ENCODE results near the gene ISM1.

ISM1 gene

DNA sequence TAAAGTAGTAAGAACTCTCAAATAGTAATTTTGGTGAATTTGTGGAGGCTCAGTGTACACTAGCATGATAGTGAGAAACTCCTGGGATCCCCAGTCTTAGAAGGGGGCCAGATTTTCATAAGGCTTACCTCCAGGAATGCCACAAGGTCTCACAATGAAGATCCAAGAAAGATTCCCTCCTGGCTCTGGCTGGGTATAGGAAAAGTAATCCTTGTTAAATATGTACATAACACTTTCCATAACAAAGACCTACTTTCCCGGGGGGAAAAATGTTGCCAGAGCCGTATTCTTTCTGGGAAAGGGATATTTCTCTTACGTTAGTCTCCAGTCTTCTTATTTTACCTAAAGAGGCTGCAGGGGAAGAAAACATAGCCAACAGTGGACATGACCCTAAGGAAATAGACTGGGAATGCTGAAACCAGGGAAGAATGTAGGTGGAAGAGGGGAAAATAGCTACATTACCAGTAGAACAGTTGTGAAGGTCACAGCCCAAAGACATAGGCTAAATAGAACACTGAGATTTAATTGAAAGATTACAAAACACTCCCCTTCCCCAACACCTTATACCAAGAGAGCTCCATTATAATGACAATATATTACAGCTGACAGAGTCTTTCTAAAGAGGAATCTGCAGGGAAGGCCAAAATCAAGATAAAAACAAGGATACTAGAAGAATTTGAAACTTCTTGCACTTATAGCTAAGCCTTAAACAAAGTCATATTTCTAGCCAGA is 34.9 kb upstream of the ISM1 start (continued):
- TF ChIP-seq, protein P1, sequence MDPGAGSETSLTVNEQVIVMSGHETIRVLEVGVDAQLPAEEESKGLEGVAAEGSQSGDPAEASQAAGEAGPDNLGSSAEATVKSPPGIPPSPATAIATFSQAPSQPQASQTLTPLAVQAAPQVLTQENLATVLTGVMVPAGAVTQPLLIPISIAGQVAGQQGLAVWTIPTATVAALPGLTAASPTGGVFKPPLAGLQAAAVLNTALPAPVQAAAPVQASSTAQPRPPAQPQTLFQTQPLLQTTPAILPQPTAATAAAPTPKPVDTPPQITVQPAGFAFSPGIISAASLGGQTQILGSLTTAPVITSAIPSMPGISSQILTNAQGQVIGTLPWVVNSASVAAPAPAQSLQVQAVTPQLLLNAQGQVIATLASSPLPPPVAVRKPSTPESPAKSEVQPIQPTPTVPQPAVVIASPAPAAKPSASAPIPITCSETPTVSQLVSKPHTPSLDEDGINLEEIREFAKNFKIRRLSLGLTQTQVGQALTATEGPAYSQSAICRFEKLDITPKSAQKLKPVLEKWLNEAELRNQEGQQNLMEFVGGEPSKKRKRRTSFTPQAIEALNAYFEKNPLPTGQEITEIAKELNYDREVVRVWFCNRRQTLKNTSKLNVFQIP (CRISPR knock-in tag; IDR thresholded peaks at IDR 0.05; ENCODE audit: borderline replicate concordance, low read depth), result no peak
- TF ChIP-seq ISL1 (CRISPR knock-in tag; IDR thresholded peaks at IDR 0.05), result no peak

DNA sequence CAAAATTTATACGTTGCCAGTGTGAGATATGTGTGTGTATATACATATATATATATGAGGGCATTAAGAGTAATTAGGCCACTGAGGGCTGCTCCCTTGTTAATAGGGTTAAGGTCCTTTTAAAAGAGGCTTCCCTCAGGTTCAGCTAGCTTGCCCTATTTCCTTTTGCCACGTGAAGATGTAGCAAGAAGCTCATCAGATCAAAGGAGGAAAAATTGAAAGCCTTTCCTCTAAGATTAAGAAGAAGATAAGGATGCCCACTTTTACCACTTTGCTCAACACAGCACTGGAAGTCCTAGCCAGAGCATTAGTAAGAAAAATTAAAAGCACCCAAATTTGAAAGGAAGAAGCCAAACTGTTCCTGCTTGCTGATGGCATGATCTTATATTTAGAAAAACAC is 33.2 kb upstream of the ISM1 start:
- ATAC-seq, result no peak
- TF ChIP-seq CREB5 (CRISPR knock-in tag; IDR thresholded peaks at IDR 0.05; ENCODE audit: low read depth) (no peak), RARB (CRISPR knock-in tag; IDR thresholded peaks at IDR 0.05) (no peak)

DNA sequence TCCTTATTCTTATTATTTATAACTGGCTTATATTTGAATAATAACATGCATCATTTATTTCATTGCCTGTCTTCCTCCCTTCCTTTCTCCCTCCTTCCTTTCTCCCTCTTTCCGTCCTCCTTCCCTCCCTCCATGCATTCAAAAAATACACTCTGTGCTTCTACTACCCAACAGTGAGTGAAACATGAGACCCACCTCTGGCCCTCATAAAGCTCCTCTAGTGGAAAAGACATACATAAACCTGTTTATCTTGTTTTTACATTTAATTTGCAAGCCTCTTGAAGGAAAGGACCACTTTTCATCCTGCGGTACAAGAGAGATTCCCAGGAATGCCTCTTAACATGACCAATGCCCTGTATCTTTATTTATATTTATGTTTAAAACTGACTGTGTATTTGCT is 21.8 kb upstream of the ISM1 start:
- TF ChIP-seq ARNTL (CRISPR knock-in tag; IDR thresholded peaks at IDR 0.05; ENCODE audit: borderline replicate concordance, low read depth) (no peak), TOX (CRISPR knock-in tag; IDR thresholded peaks at IDR 0.05; ENCODE audit: borderline replicate concordance) (no peak), CREB5 (CRISPR knock-in tag; IDR thresholded peaks at IDR 0.05; ENCODE audit: low read depth) (no peak), ZFP3 (CRISPR knock-in tag; IDR thresholded peaks at IDR 0.05) (no peak), SNAI2 (CRISPR knock-in tag; IDR thresholded peaks at IDR 0.05) (no peak), ZNF8 (CRISPR knock-in tag; IDR thresholded peaks at IDR 0.05) (no peak), ISL1 (CRISPR knock-in tag; IDR thresholded peaks at IDR 0.05) (no peak), ZNF70 (CRISPR knock-in tag; IDR thresholded peaks at IDR 0.05) (no peak), BACH2 (CRISPR knock-in tag; IDR thresholded peaks at IDR 0.05; ENCODE audit: borderline replicate concordance) (no peak), CSDC2 (CRISPR knock-in tag; IDR thresholded peaks at IDR 0.05) (no peak), TCF4 (CRISPR knock-in tag; IDR thresholded peaks at IDR 0.05; ENCODE audit: borderline replicate concordance) (no peak)
- TF ChIP-seq, protein P2, sequence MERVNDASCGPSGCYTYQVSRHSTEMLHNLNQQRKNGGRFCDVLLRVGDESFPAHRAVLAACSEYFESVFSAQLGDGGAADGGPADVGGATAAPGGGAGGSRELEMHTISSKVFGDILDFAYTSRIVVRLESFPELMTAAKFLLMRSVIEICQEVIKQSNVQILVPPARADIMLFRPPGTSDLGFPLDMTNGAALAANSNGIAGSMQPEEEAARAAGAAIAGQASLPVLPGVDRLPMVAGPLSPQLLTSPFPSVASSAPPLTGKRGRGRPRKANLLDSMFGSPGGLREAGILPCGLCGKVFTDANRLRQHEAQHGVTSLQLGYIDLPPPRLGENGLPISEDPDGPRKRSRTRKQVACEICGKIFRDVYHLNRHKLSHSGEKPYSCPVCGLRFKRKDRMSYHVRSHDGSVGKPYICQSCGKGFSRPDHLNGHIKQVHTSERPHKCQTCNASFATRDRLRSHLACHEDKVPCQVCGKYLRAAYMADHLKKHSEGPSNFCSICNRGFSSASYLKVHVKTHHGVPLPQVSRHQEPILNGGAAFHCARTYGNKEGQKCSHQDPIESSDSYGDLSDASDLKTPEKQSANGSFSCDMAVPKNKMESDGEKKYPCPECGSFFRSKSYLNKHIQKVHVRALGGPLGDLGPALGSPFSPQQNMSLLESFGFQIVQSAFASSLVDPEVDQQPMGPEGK (CRISPR knock-in tag; IDR thresholded peaks at IDR 0.05; ENCODE audit: borderline replicate concordance), result no peak
- ATAC-seq, result no peak

- ATAC-seq, result no peak
Measured at GRCh38 chr20:13200767-13201500, 20.1 kb upstream of the ISM1 start.

More at GRCh38 chr20:13200767-13201500, 20.1 kb upstream of the ISM1 start:
- TF ChIP-seq RARB (CRISPR knock-in tag; IDR thresholded peaks at IDR 0.05) (no peak), ZNF70 (CRISPR knock-in tag; IDR thresholded peaks at IDR 0.05) (no peak), SNAI2 (CRISPR knock-in tag; IDR thresholded peaks at IDR 0.05) (no peak), PPARA (CRISPR knock-in tag; IDR thresholded peaks at IDR 0.05; ENCODE audit: borderline replicate concordance) (no peak), ZNF565 (CRISPR knock-in tag; conservative IDR thresholded peaks at IDR 0.05; ENCODE audit: low read depth) (no peak), ESRRG (CRISPR knock-in tag; IDR thresholded peaks at IDR 0.05) (no peak), ZFP30 (CRISPR knock-in tag; IDR thresholded peaks at IDR 0.05) (no peak), GLIS3 (CRISPR knock-in tag; IDR thresholded peaks at IDR 0.05) (no peak)
- TF ChIP-seq, protein P3, sequence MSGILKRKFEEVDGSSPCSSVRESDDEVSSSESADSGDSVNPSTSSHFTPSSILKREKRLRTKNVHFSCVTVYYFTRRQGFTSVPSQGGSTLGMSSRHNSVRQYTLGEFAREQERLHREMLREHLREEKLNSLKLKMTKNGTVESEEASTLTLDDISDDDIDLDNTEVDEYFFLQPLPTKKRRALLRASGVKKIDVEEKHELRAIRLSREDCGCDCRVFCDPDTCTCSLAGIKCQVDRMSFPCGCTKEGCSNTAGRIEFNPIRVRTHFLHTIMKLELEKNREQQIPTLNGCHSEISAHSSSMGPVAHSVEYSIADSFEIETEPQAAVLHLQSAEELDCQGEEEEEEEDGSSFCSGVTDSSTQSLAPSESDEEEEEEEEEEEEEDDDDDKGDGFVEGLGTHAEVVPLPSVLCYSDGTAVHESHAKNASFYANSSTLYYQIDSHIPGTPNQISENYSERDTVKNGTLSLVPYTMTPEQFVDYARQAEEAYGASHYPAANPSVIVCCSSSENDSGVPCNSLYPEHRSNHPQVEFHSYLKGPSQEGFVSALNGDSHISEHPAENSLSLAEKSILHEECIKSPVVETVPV (CRISPR knock-in tag; IDR thresholded peaks at IDR 0.05), result no peak
- TF ChIP-seq, protein P1 (CRISPR knock-in tag; IDR thresholded peaks at IDR 0.05; ENCODE audit: borderline replicate concordance, low read depth), result no peak
